ENCODE data around the gene AP1S3.

GRCh38 chr2:223765221-223765785 lies 72.1 kb downstream of the AP1S3 start:
- TF ChIP-seq CTCF (conservative IDR thresholded peaks at IDR 0.05; ENCODE audit: low read depth, low read length) (no peak), EZH2phosphoT487 (IDR thresholded peaks at IDR 0.05; ENCODE audit: borderline replicate concordance, low read length) (no peak), EZH2 (IDR thresholded peaks at IDR 0.05; ENCODE audit: low read length, unreplicated experiment) (no peak)

Data from PC-3 (cell line).